Transverse colon (tissue), 3 donors: ENCODE measurements around the gene CCDC174.

ENCODE experiments used
- CTCF ChIP-seq, 5 experiments: fragments of 200-600 bp in 3 of 5; fragments of 450-650 bp in 2 of 5; sonication (generic) in 3 of 5; IDR thresholded peaks; 1 replicate in 2 of 5; 2 replicates in 3 of 5; pipeline ENCODE4 v1.5.1; 2016 to 2017; ENCODE audit warnings: antibody characterized with exemption in 5 of 5, inconsistent platforms in 3 of 5, mild to moderate bottlenecking in 2 of 5, moderate library complexity in 1 of 5
- POLR2A ChIP-seq: fragments of 450-650 bp; IDR thresholded peaks from one replicate; pipeline ENCODE4 v1.6.1; 2016; ENCODE audit warnings: antibody characterized with exemption, mild to moderate bottlenecking, moderate library complexity

GRCh38 chr3:14640157-14640562 is 11.4 kb upstream of the CCDC174 start:
- TF ChIP-seq CTCF (IDR thresholded peaks at IDR 0.05): no peak
- no peak for TF ChIP-seq POLR2A
